ENCODE results near the gene RTL9.

DNA sequence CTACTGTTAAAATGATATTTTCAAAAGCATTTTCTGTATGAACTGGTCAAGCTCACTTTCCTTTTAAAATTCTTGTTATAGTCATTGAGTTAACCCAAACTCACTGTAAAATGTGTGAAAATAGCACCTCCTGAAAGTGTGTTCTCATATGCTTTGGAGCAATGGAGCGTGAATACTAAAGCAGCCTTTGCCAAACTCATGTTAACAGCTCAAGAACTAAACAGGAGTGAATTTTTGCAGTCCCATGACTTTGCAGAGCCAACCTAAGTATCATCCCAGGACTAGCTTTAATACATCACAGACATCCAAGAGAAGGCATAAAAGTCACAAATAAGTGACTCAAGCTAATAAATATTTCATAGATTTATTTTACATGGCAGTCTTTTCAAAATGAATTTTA is 43.1 kb upstream of the RTL9 start:
- TF ChIP-seq, protein P1, sequence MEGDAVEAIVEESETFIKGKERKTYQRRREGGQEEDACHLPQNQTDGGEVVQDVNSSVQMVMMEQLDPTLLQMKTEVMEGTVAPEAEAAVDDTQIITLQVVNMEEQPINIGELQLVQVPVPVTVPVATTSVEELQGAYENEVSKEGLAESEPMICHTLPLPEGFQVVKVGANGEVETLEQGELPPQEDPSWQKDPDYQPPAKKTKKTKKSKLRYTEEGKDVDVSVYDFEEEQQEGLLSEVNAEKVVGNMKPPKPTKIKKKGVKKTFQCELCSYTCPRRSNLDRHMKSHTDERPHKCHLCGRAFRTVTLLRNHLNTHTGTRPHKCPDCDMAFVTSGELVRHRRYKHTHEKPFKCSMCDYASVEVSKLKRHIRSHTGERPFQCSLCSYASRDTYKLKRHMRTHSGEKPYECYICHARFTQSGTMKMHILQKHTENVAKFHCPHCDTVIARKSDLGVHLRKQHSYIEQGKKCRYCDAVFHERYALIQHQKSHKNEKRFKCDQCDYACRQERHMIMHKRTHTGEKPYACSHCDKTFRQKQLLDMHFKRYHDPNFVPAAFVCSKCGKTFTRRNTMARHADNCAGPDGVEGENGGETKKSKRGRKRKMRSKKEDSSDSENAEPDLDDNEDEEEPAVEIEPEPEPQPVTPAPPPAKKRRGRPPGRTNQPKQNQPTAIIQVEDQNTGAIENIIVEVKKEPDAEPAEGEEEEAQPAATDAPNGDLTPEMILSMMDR (conservative IDR thresholded peaks at IDR 0.05; ENCODE audit: low read depth in 2 of 2): no peak
- TF ChIP-seq EZH2 (IDR thresholded peaks at IDR 0.05; ENCODE audit: low read depth, unreplicated experiment) (no peak), EZH2phosphoT487 (IDR thresholded peaks at IDR 0.05; ENCODE audit: unreplicated experiment) (no peak), CREB1 (CRISPR knock-in tag; IDR thresholded peaks at IDR 0.05; ENCODE audit: low read depth) (no peak), JUNB (IDR thresholded peaks at IDR 0.05; ENCODE audit: unreplicated experiment) (no peak), POLR2AphosphoS5 (IDR thresholded peaks at IDR 0.05; ENCODE audit: low read depth) (no peak), ZNF331 (CRISPR knock-in tag; IDR thresholded peaks at IDR 0.05; ENCODE audit: low read depth) (no peak), NANOG (IDR thresholded peaks at IDR 0.05; ENCODE audit: borderline replicate concordance) (no peak), STAT1 (IDR thresholded peaks at IDR 0.05; ENCODE audit: unreplicated experiment) (no peak), ZNF114 (CRISPR knock-in tag; IDR thresholded peaks at IDR 0.05) (no peak)
- TF ChIP-seq, protein P2, sequence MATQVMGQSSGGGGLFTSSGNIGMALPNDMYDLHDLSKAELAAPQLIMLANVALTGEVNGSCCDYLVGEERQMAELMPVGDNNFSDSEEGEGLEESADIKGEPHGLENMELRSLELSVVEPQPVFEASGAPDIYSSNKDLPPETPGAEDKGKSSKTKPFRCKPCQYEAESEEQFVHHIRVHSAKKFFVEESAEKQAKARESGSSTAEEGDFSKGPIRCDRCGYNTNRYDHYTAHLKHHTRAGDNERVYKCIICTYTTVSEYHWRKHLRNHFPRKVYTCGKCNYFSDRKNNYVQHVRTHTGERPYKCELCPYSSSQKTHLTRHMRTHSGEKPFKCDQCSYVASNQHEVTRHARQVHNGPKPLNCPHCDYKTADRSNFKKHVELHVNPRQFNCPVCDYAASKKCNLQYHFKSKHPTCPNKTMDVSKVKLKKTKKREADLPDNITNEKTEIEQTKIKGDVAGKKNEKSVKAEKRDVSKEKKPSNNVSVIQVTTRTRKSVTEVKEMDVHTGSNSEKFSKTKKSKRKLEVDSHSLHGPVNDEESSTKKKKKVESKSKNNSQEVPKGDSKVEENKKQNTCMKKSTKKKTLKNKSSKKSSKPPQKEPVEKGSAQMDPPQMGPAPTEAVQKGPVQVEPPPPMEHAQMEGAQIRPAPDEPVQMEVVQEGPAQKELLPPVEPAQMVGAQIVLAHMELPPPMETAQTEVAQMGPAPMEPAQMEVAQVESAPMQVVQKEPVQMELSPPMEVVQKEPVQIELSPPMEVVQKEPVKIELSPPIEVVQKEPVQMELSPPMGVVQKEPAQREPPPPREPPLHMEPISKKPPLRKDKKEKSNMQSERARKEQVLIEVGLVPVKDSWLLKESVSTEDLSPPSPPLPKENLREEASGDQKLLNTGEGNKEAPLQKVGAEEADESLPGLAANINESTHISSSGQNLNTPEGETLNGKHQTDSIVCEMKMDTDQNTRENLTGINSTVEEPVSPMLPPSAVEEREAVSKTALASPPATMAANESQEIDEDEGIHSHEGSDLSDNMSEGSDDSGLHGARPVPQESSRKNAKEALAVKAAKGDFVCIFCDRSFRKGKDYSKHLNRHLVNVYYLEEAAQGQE (IDR thresholded peaks at IDR 0.05; ENCODE audit: unreplicated experiment): no peak
